ENCODE results near the gene DIP2C.
"Not testable (repeated sequence)": the region's sequence is repeated elsewhere in the genome, so short reads cannot be mapped to it uniquely, and the experiment has no call there.

DIP2C gene

GRCh38 chr10:654647-654996, 34.8 kb downstream of the DIP2C start:
- TF ChIP-seq, protein P1, sequence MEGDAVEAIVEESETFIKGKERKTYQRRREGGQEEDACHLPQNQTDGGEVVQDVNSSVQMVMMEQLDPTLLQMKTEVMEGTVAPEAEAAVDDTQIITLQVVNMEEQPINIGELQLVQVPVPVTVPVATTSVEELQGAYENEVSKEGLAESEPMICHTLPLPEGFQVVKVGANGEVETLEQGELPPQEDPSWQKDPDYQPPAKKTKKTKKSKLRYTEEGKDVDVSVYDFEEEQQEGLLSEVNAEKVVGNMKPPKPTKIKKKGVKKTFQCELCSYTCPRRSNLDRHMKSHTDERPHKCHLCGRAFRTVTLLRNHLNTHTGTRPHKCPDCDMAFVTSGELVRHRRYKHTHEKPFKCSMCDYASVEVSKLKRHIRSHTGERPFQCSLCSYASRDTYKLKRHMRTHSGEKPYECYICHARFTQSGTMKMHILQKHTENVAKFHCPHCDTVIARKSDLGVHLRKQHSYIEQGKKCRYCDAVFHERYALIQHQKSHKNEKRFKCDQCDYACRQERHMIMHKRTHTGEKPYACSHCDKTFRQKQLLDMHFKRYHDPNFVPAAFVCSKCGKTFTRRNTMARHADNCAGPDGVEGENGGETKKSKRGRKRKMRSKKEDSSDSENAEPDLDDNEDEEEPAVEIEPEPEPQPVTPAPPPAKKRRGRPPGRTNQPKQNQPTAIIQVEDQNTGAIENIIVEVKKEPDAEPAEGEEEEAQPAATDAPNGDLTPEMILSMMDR (IDR thresholded peaks at IDR 0.05; ENCODE audit: borderline replicate concordance, control extremely low read depth, extremely low read depth, insufficient read depth, missing control alignments): no peak
- DNase-seq (ENCODE audit: low spot score): no peak
- in situ Hi-C loops (cut with MboI; ENCODE audit: low sequenced_read_pairs, unreplicated experiment): no loop called here

- TF ChIP-seq, protein P1 (IDR thresholded peaks at IDR 0.05; ENCODE audit: borderline replicate concordance, control extremely low read depth, extremely low read depth, insufficient read depth, missing control alignments): no peak
- DNase-seq (ENCODE audit: low spot score): no peak
- in situ Hi-C loops (cut with MboI; ENCODE audit: low sequenced_read_pairs, unreplicated experiment): no loop called here
Measured at GRCh38 chr10:653991-654646, 35.3 kb downstream of the DIP2C start.

DNA sequence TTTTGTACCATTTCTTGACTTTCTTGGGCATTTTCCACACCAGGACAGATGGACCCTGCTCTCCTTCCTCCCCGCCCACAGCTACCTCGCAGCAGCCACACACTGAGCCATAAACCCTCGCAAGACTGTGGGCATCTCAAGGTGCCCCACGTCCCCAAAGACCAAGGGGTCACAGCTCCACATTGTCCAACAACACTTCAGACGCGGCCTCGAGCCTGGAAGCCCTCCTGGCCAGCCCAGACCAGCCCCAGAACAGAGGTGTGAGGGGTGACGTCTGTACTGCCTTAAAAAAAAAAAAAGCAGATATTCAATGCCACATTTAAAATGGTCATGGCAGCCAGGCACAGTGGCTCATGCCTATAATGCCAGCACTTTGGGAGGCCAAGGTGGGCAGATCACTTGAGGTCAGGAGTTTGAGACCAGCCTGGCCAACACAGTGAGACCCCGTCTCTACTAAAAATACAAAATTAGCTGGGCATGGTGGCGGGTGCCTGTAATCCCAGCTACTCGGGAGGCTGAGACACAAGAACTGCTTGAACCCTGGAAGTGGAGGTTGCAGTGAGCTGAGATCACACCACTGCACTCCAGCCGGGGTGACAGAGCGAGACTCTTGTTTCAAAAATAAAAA, 36.5 kb downstream of the DIP2C start:
- DNase-seq (ENCODE audit: low spot score); in situ Hi-C loops (cut with MboI; ENCODE audit: low sequenced_read_pairs, unreplicated experiment): not testable (repeated sequence)

GRCh38 chr10:652233-652632, 37.2 kb downstream of the DIP2C start:
- in situ Hi-C loops (cut with MboI; ENCODE audit: low sequenced_read_pairs, unreplicated experiment): no loop called here
- no peak for DNase-seq (ENCODE audit: low spot score)
- TF ChIP-seq, protein P1 (IDR thresholded peaks at IDR 0.05; ENCODE audit: borderline replicate concordance, control extremely low read depth, extremely low read depth, insufficient read depth, missing control alignments): no peak

DNA sequence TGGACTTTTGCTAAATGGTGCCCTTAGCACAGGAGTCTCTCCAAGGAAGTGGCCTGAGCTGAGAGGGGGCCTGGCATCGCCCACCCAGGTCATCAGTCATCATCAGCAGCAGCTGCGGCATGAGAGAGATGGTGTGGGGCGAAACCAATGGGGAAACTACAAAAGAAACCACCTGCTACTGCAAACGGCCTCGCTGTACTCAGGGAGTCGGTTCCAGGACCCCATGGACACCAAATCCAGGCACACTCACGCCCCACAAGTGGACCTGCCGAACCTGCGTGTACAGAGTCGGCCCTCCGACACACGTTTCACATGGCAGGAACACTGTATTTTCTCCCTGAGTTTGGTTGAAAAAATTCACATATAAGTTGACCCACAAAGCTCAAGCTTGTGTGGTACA, 37.8 kb downstream of the DIP2C start:
- no peak for DNase-seq (ENCODE audit: low spot score)
- TF ChIP-seq, protein P1 (IDR thresholded peaks at IDR 0.05; ENCODE audit: borderline replicate concordance, control extremely low read depth, extremely low read depth, insufficient read depth, missing control alignments): no peak
- in situ Hi-C loops (cut with MboI; ENCODE audit: low sequenced_read_pairs, unreplicated experiment): no loop called here

GRCh38 chr10:650886-651615, 38.4 kb downstream of the DIP2C start:
- no peak for DNase-seq (ENCODE audit: low spot score)
- TF ChIP-seq, protein P1 (IDR thresholded peaks at IDR 0.05; ENCODE audit: borderline replicate concordance, control extremely low read depth, extremely low read depth, insufficient read depth, missing control alignments): no peak
- in situ Hi-C loops (cut with MboI; ENCODE audit: low sequenced_read_pairs, unreplicated experiment): no loop called here

DNA sequence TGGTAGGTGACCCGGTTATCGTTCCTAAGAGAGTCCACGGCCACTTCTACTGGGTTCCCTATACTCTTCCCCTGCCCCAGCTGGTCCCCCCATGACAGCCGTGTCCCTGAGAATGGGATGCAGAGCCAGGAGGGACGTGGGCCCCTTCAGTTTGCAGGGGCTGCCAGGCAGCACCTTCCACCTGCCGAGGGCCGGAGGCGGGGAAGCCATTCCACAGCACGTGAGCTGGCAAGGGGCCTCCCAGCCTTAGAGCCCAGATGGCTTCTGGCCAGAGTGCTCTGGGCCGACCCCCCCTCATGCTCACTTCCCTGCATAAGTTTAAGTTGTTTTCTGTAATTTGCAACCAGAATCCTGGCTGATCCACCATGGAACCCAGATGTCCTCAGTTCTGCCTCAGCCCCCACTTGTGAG, 39.0 kb downstream of the DIP2C start:
- in situ Hi-C loops (cut with MboI; ENCODE audit: low sequenced_read_pairs, unreplicated experiment): no loop called here
- TF ChIP-seq, protein P1 (IDR thresholded peaks at IDR 0.05; ENCODE audit: borderline replicate concordance, control extremely low read depth, extremely low read depth, insufficient read depth, missing control alignments): no peak
- DNase-seq (ENCODE audit: low spot score): no peak

Data from GM13976 (cell line).